B cell (primary cell): ENCODE measurements around the gene FAM184B. TPM values are rescaled to one million over a fixed set of nuclear protein-coding genes. Genes with fewer than 3 reads are reported as not detected.

Experiments
- ATAC-seq: fragments of 200-7000 bp; cut with Tn5 transposase; one replicate; pipeline ENCODE4 v1.10.0; 2021; ENCODE audit warnings: low read depth, mild to moderate bottlenecking, moderate number of reproducible peaks, moderate library complexity
- CTCF ChIA-PET: fragments of 350-600 bp; sonication (Branson Sonifier 250); formaldehyde crosslinking; loops from one replicate; lab custom pipeline; 2021; ENCODE audit warnings: antibody characterized with exemption, inconsistent platforms; lab: Charles Lee
- POLR2A ChIA-PET: fragments of 350-600 bp; sonication (Branson Sonifier 250); formaldehyde crosslinking; loops from one replicate; lab custom pipeline; 2021; ENCODE audit warnings: antibody characterized with exemption; lab: Charles Lee
- DNase-seq: peaks from one replicate; pipeline ENCODE4 v3.0.0; 2013
- H2AFZ ChIP-seq: 2 replicates; pipeline ENCODE4 v1.6.1; 2012; ENCODE audit warnings: mild to moderate bottlenecking, low read depth, low read length; ENCODE audit not compliant: insufficient read depth, poor library complexity, severe bottlenecking
- H3K27ac ChIP-seq, 2 donors: 1 replicate in 1 of 2; 2 replicates in 1 of 2; pipeline ENCODE4 v1.5.1; 2012 to 2013; ENCODE audit warnings: low read length in 2 of 2, mild to moderate bottlenecking in 2 of 2, moderate library complexity in 1 of 2
- H3K27me3 ChIP-seq, 4 experiments: fragments of 200-600 bp in 1 of 4; sonication (generic) in 1 of 4; replicated peaks in 1 of 4; 1 replicate in 2 of 4; 2 replicates in 2 of 4; pipeline versions ENCODE4 v1.6.1 to v1.7.0; 2013 to 2016; ENCODE audit warnings: low read length in 3 of 4, mild to moderate bottlenecking in 2 of 4, mixed read lengths in 1 of 4, moderate library complexity in 1 of 4; ENCODE audit not compliant: insufficient read depth in 4 of 4, control insufficient read depth in 3 of 4; ENCODE audit errors: control extremely low read depth in 1 of 4
- H3K36me3 ChIP-seq, 2 experiments: replicated peaks in 1 of 2; 1 replicate in 1 of 2; 2 replicates in 1 of 2; pipeline versions ENCODE4 v1.6.1 to v1.7.1; 2013; ENCODE audit warnings: low read length in 1 of 2; ENCODE audit not compliant: insufficient read depth in 2 of 2, control insufficient read depth in 1 of 2; ENCODE audit errors: control extremely low read depth in 1 of 2, extremely low read depth in 1 of 2
- H3K4me1 ChIP-seq, 2 donors: fragments of 200-600 bp in 1 of 2; sonication (generic) in 1 of 2; 1 replicate in 1 of 2; 2 replicates in 1 of 2; pipeline versions ENCODE4 v1.5.1 to v1.6.1; 2013 to 2017; ENCODE audit warnings: low read length in 2 of 2; ENCODE audit not compliant: control insufficient read depth in 2 of 2, insufficient read depth in 2 of 2
- H3K4me2 ChIP-seq: replicated peaks from 2 replicates; pipeline ENCODE3; 2012; ENCODE audit warnings: mild to moderate bottlenecking, low read depth, low read length; ENCODE audit not compliant: poor library complexity, severe bottlenecking
- H3K4me3 ChIP-seq, 5 experiments: fragments of 200-600 bp in 1 of 5; sonication (generic) in 1 of 5; 1 replicate in 3 of 5; 2 replicates in 2 of 5; pipeline versions ENCODE4 v1.5.1 to v1.7.0; 2011 to 2016; ENCODE audit warnings: low read length in 4 of 5, mild to moderate bottlenecking in 4 of 5, low read depth in 2 of 5, control low read depth in 1 of 5, moderate library complexity in 1 of 5; ENCODE audit not compliant: insufficient read depth in 1 of 5; ENCODE audit errors: control extremely low read depth in 1 of 5, extremely low read depth in 1 of 5
- H3K79me2 ChIP-seq: fragments of 200-600 bp; sonication (generic); one replicate; pipeline ENCODE4 v1.6.0; 2016; ENCODE audit warnings: low read length; ENCODE audit not compliant: control insufficient read depth, insufficient read depth
- H3K9ac ChIP-seq: fragments of 200-600 bp; sonication (generic); 2 replicates; pipeline ENCODE4 v1.6.1; 2017; ENCODE audit warnings: mild to moderate bottlenecking, low read length, moderate library complexity
- H3K9me3 ChIP-seq, 3 donors: one replicate each; pipeline versions ENCODE4 v1.6.1 to v1.7.1; 2013; ENCODE audit warnings: low read length in 2 of 3; ENCODE audit not compliant: control insufficient read depth in 2 of 3, insufficient read depth in 1 of 3; ENCODE audit errors: control extremely low read depth in 1 of 3
- H4K20me1 ChIP-seq: 2 replicates; pipeline ENCODE4 v1.6.0; 2012; ENCODE audit warnings: mild to moderate bottlenecking, low read length; ENCODE audit not compliant: insufficient read depth, control insufficient read depth, poor library complexity, severe bottlenecking
- H3K27ac Mint-ChIP-seq: one replicate; pipeline ENCODE4 v1.8.0; 2021; ENCODE audit warnings: mixed read lengths
- H3K27me3 Mint-ChIP-seq: one replicate; pipeline ENCODE4 v1.8.0; 2021; ENCODE audit warnings: mixed read lengths
- H3K4me1 Mint-ChIP-seq: one replicate; pipeline ENCODE4 v1.8.0; 2021; ENCODE audit warnings: mixed read lengths
- H3K4me3 Mint-ChIP-seq: one replicate; pipeline ENCODE4 v1.8.0; 2021; ENCODE audit warnings: mixed read lengths
- H3K9me3 Mint-ChIP-seq: one replicate; pipeline ENCODE4 v1.8.0; 2022; ENCODE audit warnings: mixed read lengths; ENCODE audit not compliant: insufficient read depth
- EZH2 ChIP-seq: IDR thresholded peaks from 2 replicates; pipeline ENCODE4 v1.6.1; 2012; ENCODE audit warnings: borderline replicate concordance, low read depth, mild to moderate bottlenecking, moderate library complexity, low read length; ENCODE audit not compliant: insufficient read depth, poor library complexity, severe bottlenecking
- WGBS: methylation state at CpG from one replicate; pipeline ENCODE4 v1.1.5; 2013; ENCODE audit warnings: missing lambda C conversion rate; ENCODE audit not compliant: insufficient coverage; 5-methylcytosine and 5-hydroxymethylcytosine counted together
- intact Hi-C: fragments of 100-400 bp; cut with micrococcal nuclease; formaldehyde crosslinking; loops from one replicate; pipeline ENCODE4 v1.10.0; 2022
- polyA plus RNA-seq: library from polyadenylated mRNA; depleted of rRNA; stranded (reverse); fragments of >200 nt; gene quantifications from 2 replicates; pipeline ENCODE4 v1.2.3, GENCODE V29; 2012
- total RNA-seq, 2 donors: library from RNA; stranded (reverse); fragments of 120-200 nt in 1 of 2; gene quantifications; 1 replicate in 1 of 2; 2 replicates in 1 of 2; pipeline versions ENCODE4 v1.2.3 to v1.2.4, GENCODE V29; 2013 to 2022
- TF ChIP-seq, protein P1 (sequence below): fragments of 200-600 bp; IDR thresholded peaks from one replicate; pipeline ENCODE4 v1.8.0; 2022; ENCODE audit warnings: antibody characterized with exemption, mild to moderate bottlenecking

Gene FAM184B
- total and polyA plus RNA-seq, 2 donors (not counting 1 experiment from before 2014, with no cell fraction given), result not detected

DNA sequence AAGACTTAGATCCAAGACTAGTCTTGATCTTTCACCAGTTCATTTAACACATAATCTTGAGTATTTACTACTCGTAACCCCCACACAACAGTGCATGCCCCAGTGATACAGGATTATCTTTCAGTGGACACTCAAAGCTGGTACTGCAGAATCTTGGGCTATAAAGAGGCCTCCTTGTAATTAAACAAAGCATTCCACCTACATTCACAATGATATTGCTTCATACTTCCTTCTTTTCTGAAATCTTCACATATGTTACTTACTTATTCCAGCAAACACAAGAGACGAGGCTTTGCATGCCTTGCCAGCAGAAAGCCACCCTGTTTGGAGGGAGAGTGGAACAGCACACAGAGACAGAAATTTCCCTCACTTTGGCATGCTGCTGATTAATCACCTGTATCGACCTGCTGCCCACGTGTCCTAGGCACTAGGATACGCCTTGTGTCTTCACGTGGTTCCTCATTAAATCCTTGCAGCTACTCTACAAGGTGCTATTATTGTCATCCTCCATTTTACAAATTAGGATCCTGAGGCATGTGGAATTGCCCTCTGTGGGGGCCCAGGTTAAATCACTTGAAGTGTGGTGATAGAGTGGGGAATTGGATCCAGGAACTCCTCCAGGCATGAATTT lies 77.3 kb downstream of the FAM184B start:
- Histone ChIP-seq H3K36me3 (no peaks in the 10 kb centered on the region), H2AFZ (no peak overlapping the region), H3K4me3 (no peak overlapping the region), H3K4me1 (no peaks in the 10 kb centered on the region), H3K27me3 (no peaks in the 10 kb centered on the region), H3K9me3 (peaks cover 0 to 7% (median 0%) of the 10 kb centered on the region in 3 donors), H3K79me2 (no peaks in the 10 kb centered on the region), H3K27ac (no peak overlapping the region), H4K20me1 (no peaks in the 10 kb centered on the region), H3K4me2 (no peak overlapping the region), H3K9ac (no peak overlapping the region)
- Mint-ChIP-seq H3K4me1 (no peaks in the 10 kb centered on the region), H3K27ac (no peak overlapping the region), H3K27me3 (no peaks in the 10 kb centered on the region), H3K4me3 (no peak overlapping the region), H3K9me3 (peaks cover 4% of the 10 kb centered on the region)
- TF ChIP-seq, protein P1, sequence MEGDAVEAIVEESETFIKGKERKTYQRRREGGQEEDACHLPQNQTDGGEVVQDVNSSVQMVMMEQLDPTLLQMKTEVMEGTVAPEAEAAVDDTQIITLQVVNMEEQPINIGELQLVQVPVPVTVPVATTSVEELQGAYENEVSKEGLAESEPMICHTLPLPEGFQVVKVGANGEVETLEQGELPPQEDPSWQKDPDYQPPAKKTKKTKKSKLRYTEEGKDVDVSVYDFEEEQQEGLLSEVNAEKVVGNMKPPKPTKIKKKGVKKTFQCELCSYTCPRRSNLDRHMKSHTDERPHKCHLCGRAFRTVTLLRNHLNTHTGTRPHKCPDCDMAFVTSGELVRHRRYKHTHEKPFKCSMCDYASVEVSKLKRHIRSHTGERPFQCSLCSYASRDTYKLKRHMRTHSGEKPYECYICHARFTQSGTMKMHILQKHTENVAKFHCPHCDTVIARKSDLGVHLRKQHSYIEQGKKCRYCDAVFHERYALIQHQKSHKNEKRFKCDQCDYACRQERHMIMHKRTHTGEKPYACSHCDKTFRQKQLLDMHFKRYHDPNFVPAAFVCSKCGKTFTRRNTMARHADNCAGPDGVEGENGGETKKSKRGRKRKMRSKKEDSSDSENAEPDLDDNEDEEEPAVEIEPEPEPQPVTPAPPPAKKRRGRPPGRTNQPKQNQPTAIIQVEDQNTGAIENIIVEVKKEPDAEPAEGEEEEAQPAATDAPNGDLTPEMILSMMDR, result no peak
- TF ChIP-seq EZH2, result no peak
- intact Hi-C loops, result no loop called here
- ChIA-PET POLR2A (no interaction called here), CTCF (no interaction called here)
- 87% methylated on average over 6 of the region's 6 CpGs for WGBS
- ATAC-seq (no peak), DNase-seq (no peak)

DNA sequence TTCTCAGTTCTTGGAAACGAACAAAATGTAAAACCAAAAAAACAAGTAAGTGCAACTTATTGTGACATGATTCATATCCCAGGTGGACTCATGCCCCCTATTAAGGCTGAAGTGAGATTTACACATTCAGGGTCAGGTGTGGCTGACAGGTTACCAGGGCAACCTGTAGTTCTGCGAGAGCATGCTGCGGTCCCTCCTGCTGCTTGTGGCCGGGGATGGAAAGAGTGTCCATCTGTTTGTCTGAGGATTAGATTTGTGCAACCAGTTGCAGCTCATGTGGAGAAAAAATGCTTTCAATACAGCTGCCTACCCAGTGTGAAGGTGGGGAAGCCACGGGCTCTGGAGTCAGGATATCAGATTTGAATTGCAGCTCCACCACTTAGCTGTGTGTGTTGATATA lies 78.8 kb downstream of the FAM184B start:
- POLR2A ChIA-PET, result no interaction called here
- Histone ChIP-seq H3K4me2 (no peak overlapping the region), H3K79me2 (no peaks in the 10 kb centered on the region), H2AFZ (no peak overlapping the region), H3K9ac (no peak overlapping the region), H3K27me3 (no peaks in the 10 kb centered on the region), H3K27ac (no peak overlapping the region), H4K20me1 (no peaks in the 10 kb centered on the region), H3K36me3 (no peaks in the 10 kb centered on the region), H3K4me3 (no peak overlapping the region), H3K4me1 (no peaks in the 10 kb centered on the region), H3K9me3 (peaks cover 0 to 15% (median 5%) of the 10 kb centered on the region in 3 donors)
- DNase-seq, result no peak
- TF ChIP-seq EZH2, result no peak
- TF ChIP-seq, protein P1, result no peak
- WGBS, result 100% methylated on average over 3 of the region's 5 CpGs
- H3K4me1 Mint-ChIP-seq, result no peaks in the 10 kb centered on the region
- H3K4me3 Mint-ChIP-seq, result no peak overlapping the region
- H3K9me3 Mint-ChIP-seq, result peaks cover 6% of the 10 kb centered on the region
- H3K27ac Mint-ChIP-seq, result no peak overlapping the region
- intact Hi-C loops, result no loop called here
- H3K27me3 Mint-ChIP-seq, result no peaks in the 10 kb centered on the region
- CTCF ChIA-PET, result no interaction called here
- no peak for ATAC-seq
